ACC112 (cell line): ENCODE data around the gene LRRC37B.
"Not testable (repeated sequence)": the region's sequence is repeated elsewhere in the genome, so short reads cannot be mapped to it uniquely, and the experiment has no call there.

Experiments
- H2AFZ ChIP-seq: fragments of 200-600 bp; sonication (generic); one replicate; pipeline ENCODE4 v1.6.0; 2017; ENCODE audit warnings: antibody characterized with exemption, low read length; ENCODE audit not compliant: unreplicated experiment
- H3K27ac ChIP-seq: fragments of 200-600 bp; sonication (generic); 2 replicates; pipeline ENCODE4 v1.5.1; 2014; ENCODE audit warnings: low read depth, mild to moderate bottlenecking, antibody characterized with exemption, low read length, moderate library complexity
- H3K27me3 ChIP-seq: fragments of 200-600 bp; sonication (generic); 2 replicates; pipeline ENCODE4 v1.6.1; 2014; ENCODE audit warnings: mild to moderate bottlenecking, antibody characterized with exemption, low read length, moderate library complexity, mixed read lengths; ENCODE audit not compliant: insufficient read depth
- H3K36me3 ChIP-seq: fragments of 200-600 bp; sonication (generic); 2 replicates; pipeline ENCODE4 v1.6.1; 2016; ENCODE audit warnings: mild to moderate bottlenecking, antibody characterized with exemption, low read length, moderate library complexity, mixed read lengths; ENCODE audit not compliant: insufficient read depth
- H3K4me1 ChIP-seq: fragments of 200-600 bp; sonication (generic); one replicate; pipeline ENCODE4 v1.6.1; 2016; ENCODE audit warnings: low read length, mixed read lengths; ENCODE audit not compliant: insufficient read depth, unreplicated experiment, control insufficient read depth
- H3K4me3 ChIP-seq: fragments of 200-600 bp; sonication (generic); 2 replicates; pipeline ENCODE4 v1.5.1; 2014; ENCODE audit warnings: mild to moderate bottlenecking, low read depth, low read length
- H3K79me2 ChIP-seq: fragments of 200-600 bp; sonication (generic); one replicate; pipeline ENCODE4 v1.6.0; 2016; ENCODE audit warnings: low read length; ENCODE audit not compliant: control insufficient read depth, unreplicated experiment, insufficient read depth

Gene LRRC37B

GRCh38 chr17:32066863-32067642 is 59.9 kb downstream of the LRRC37B start:
- H3K79me2 ChIP-seq, H2AFZ ChIP-seq, H3K27ac ChIP-seq, H3K4me3 ChIP-seq, H3K36me3 ChIP-seq, H3K27me3 ChIP-seq, H3K4me1 ChIP-seq: not testable (repeated sequence)

- H3K27ac ChIP-seq, H2AFZ ChIP-seq, H3K79me2 ChIP-seq, H3K36me3 ChIP-seq, H3K4me1 ChIP-seq, H3K27me3 ChIP-seq, H3K4me3 ChIP-seq: not testable (repeated sequence)
Observed at GRCh38 chr17:32069067-32069466, 61.9 kb downstream of the LRRC37B start.

- H3K27me3 ChIP-seq, H3K27ac ChIP-seq, H2AFZ ChIP-seq: not testable (repeated sequence)
Observed at GRCh38 chr17:32071961-32072360, 64.8 kb downstream of the LRRC37B start.

GRCh38 chr17:32073131-32073530 is 65.9 kb downstream of the LRRC37B start:
- H3K79me2 ChIP-seq, H3K4me3 ChIP-seq, H3K27me3 ChIP-seq, H3K36me3 ChIP-seq, H3K27ac ChIP-seq, H2AFZ ChIP-seq, H3K4me1 ChIP-seq: not testable (repeated sequence)

More at GRCh38 chr17:32071961-32072360, 64.8 kb downstream of the LRRC37B start:
- not testable (repeated sequence) for H3K79me2 ChIP-seq, H3K4me3 ChIP-seq, H3K4me1 ChIP-seq, H3K36me3 ChIP-seq

GRCh38 chr17:32079753-32080152 is 72.6 kb downstream of the LRRC37B start:
- not testable (repeated sequence) for H3K27me3 ChIP-seq, H3K27ac ChIP-seq, H2AFZ ChIP-seq, H3K36me3 ChIP-seq, H3K79me2 ChIP-seq, H3K4me1 ChIP-seq
- H3K4me3 ChIP-seq: peak overlapping the region; percentile 25; the same call in 1 of the 2 replicates

GRCh38 chr17:32083550-32083979 is 76.4 kb downstream of the LRRC37B start:
- H3K27ac ChIP-seq, H3K79me2 ChIP-seq, H3K4me1 ChIP-seq, H3K36me3 ChIP-seq, H3K27me3 ChIP-seq: not testable (repeated sequence)
- H2AFZ ChIP-seq: peak overlapping the region; percentile 68
- H3K4me3 ChIP-seq: peak overlapping the region; percentile 71

- H2AFZ ChIP-seq: peak overlapping the region; percentile 68
- not testable (repeated sequence) for H3K79me2 ChIP-seq, H3K27me3 ChIP-seq, H3K4me1 ChIP-seq, H3K36me3 ChIP-seq, H3K27ac ChIP-seq
- peak overlapping the region; percentile 71 for H3K4me3 ChIP-seq
Observed at GRCh38 chr17:32084003-32084941, 77.1 kb downstream of the LRRC37B start.

GRCh38 chr17:32084942-32085829 is 78.0 kb downstream of the LRRC37B start:
- H3K4me1 ChIP-seq, H3K27ac ChIP-seq, H2AFZ ChIP-seq, H3K4me3 ChIP-seq, H3K27me3 ChIP-seq, H3K79me2 ChIP-seq, H3K36me3 ChIP-seq: not testable (repeated sequence)

- not testable (repeated sequence) for H3K4me1 ChIP-seq, H3K27ac ChIP-seq, H3K79me2 ChIP-seq, H3K27me3 ChIP-seq, H2AFZ ChIP-seq, H3K36me3 ChIP-seq, H3K4me3 ChIP-seq
Observed at GRCh38 chr17:32086833-32087232, 79.7 kb downstream of the LRRC37B start.

- H3K4me3 ChIP-seq, H3K79me2 ChIP-seq, H3K27ac ChIP-seq, H3K27me3 ChIP-seq, H2AFZ ChIP-seq, H3K4me1 ChIP-seq, H3K36me3 ChIP-seq: not testable (repeated sequence)
Observed at GRCh38 chr17:32092062-32092461, 84.9 kb downstream of the LRRC37B start.
